Glutamatergic neuron (in vitro differentiated cells): ENCODE results near the gene APH1B. TPM values are rescaled to one million over a fixed set of nuclear protein-coding genes. Genes with fewer than 3 reads are reported as not detected.

ENCODE experiments used
- DNase-seq: peaks from one replicate; pipeline ENCODE4 v3.0.0; 2022
- H3K27ac Mint-ChIP-seq: one replicate; pipeline ENCODE4 v1.8.0; 2020; ENCODE audit warnings: mild to moderate bottlenecking, mixed read lengths, inconsistent platforms; ENCODE audit not compliant: unreplicated experiment
- H3K27me3 Mint-ChIP-seq: one replicate; pipeline ENCODE4 v1.8.0; 2020; ENCODE audit warnings: mild to moderate bottlenecking, moderate library complexity, mixed read lengths, inconsistent platforms; ENCODE audit not compliant: unreplicated experiment
- H3K36me3 Mint-ChIP-seq: one replicate; pipeline ENCODE4 v1.8.0; 2020; ENCODE audit warnings: mild to moderate bottlenecking, mixed read lengths, inconsistent platforms; ENCODE audit not compliant: unreplicated experiment
- H3K4me1 Mint-ChIP-seq: one replicate; pipeline ENCODE4 v1.8.0; 2020; ENCODE audit warnings: mild to moderate bottlenecking, low read depth, mixed read lengths, inconsistent platforms; ENCODE audit not compliant: unreplicated experiment
- H3K4me3 Mint-ChIP-seq: one replicate; pipeline ENCODE4 v1.8.0; 2020; ENCODE audit warnings: mild to moderate bottlenecking, mixed read lengths, inconsistent platforms; ENCODE audit not compliant: unreplicated experiment
- H3K9me3 Mint-ChIP-seq: one replicate; pipeline ENCODE4 v1.8.0; 2020; ENCODE audit warnings: mild to moderate bottlenecking, moderate library complexity, mixed read lengths, inconsistent platforms; ENCODE audit not compliant: unreplicated experiment
- total RNA-seq: library from RNA; stranded (reverse); fragmentation: NEBNext Ultra II Directional; extraction: Animal tissue kit (Norgen Biotek cat#: 25700); gene quantifications from one replicate; pipeline ENCODE4 v1.2.1, GENCODE V29; 2021; ENCODE audit not compliant: unreplicated experiment
- TF ChIP-seq, protein P1 (sequence below): fragments of 200-600 bp; sonication (generic); IDR thresholded peaks from one replicate; pipeline ENCODE4 v1.5.0; 2021; ENCODE audit not compliant: partially characterized antibody, unreplicated experiment

The APH1B gene
- total RNA-seq, 1 donor from 2014 or later: 27.8 TPM

DNA sequence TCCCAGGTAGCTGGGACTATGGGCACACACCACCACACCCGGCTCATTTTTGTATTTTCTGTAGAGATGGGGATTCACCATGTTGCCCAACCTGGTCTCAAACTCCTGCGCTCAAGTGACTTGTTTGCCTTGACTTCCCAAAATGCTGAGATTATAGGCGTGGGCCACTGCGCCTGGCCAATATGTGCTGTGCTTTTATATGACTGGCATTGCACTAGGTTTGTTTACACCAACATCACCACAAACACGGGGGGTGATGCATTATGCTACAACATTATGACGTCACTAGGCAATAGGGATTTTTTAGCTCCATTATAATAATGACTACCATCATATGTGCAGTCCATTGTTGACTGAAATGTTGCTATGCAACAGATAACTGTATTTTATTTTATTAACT lies 6.9 kb downstream of the APH1B start:
- H3K9me3 Mint-ChIP-seq: no peaks in the 10 kb centered on the region
- no peak for DNase-seq
- H3K36me3 Mint-ChIP-seq: no peaks in the 10 kb centered on the region
- H3K27me3 Mint-ChIP-seq: no peaks in the 10 kb centered on the region
- no peak overlapping the region for H3K4me3 Mint-ChIP-seq
- TF ChIP-seq, protein P1, sequence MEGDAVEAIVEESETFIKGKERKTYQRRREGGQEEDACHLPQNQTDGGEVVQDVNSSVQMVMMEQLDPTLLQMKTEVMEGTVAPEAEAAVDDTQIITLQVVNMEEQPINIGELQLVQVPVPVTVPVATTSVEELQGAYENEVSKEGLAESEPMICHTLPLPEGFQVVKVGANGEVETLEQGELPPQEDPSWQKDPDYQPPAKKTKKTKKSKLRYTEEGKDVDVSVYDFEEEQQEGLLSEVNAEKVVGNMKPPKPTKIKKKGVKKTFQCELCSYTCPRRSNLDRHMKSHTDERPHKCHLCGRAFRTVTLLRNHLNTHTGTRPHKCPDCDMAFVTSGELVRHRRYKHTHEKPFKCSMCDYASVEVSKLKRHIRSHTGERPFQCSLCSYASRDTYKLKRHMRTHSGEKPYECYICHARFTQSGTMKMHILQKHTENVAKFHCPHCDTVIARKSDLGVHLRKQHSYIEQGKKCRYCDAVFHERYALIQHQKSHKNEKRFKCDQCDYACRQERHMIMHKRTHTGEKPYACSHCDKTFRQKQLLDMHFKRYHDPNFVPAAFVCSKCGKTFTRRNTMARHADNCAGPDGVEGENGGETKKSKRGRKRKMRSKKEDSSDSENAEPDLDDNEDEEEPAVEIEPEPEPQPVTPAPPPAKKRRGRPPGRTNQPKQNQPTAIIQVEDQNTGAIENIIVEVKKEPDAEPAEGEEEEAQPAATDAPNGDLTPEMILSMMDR: no peak
- no peaks in the 10 kb centered on the region for H3K4me1 Mint-ChIP-seq
- H3K27ac Mint-ChIP-seq: no peak overlapping the region

DNA sequence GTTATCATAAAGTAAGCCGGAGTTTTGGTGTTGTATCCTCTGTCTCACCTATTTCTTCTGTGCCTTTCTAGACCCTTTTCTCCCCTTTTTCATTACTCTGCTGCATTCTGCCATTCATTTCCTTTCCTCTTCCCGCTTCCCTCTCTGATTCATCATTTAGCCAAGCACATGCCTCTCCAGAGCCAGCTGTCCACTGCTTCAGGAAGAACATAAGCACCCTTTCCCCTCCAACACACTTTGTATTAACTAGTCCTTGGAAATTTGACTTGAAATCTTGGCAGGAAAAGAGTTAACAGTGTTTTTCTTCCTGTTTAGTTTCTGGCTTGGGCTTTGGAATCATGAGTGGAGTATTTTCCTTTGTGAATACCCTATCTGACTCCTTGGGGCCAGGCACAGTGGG lies 9.7 kb downstream of the APH1B start:
- TF ChIP-seq, protein P1: no peak
- no peak overlapping the region for H3K4me3 Mint-ChIP-seq
- no peaks in the 10 kb centered on the region for H3K4me1 Mint-ChIP-seq
- no peaks in the 10 kb centered on the region for H3K9me3 Mint-ChIP-seq
- DNase-seq: no peak
- no peaks in the 10 kb centered on the region for H3K27me3 Mint-ChIP-seq
- no peaks in the 10 kb centered on the region for H3K36me3 Mint-ChIP-seq
- no peak overlapping the region for H3K27ac Mint-ChIP-seq

DNA sequence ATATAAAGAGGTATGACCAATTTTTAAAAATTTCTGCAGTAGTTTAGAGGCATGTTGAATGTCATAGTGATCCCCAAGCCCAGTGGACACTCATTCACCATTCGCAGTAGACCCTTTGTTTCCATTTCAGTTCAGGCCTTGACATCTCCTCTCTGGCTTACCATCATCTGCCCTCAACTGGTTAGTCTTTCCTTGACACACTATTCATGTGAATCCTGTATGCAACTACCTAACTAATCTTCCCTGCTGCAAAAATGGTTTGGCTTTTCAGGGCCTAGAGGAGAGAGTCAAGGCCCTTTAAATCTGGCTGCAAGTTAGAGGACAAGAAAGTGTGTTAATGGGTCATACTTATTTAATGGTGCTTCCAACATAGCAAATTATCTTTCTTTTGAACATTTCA lies 10.9 kb downstream of the APH1B start:
- TF ChIP-seq, protein P1: no peak
- DNase-seq: no peak
- Mint-ChIP-seq H3K4me1 (no peaks in the 10 kb centered on the region), H3K9me3 (no peaks in the 10 kb centered on the region), H3K27me3 (no peaks in the 10 kb centered on the region), H3K36me3 (no peaks in the 10 kb centered on the region), H3K4me3 (no peak overlapping the region), H3K27ac (no peak overlapping the region)

DNA sequence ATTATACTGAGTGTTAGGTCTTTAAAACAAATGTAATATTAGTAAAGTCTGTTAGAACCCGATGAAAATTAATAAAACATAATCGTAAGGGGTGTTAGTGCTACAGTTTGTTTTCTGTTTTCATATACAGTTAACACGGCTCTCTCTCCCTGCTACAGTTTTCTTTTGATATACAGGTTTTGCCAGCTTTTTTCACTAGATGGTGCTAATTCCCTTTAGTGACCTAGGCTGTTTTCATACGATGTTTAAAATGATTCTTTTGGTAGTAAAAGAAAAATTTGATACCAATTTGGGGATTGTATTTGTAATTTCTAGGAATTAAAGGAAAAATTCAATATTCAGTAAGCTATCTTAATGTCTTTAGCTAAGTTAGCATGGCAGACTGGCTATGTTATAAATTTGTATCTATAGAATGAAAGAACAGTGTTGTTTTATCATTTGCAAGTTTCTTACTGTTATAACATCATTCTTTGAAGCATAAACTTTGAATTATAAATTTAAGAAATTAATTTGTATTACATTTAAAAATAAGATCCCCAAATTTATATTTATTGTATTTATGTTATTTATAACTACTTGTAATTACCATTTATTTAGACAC lies 11.5 kb downstream of the APH1B start:
- no peaks in the 10 kb centered on the region for H3K4me1 Mint-ChIP-seq
- no peaks in the 10 kb centered on the region for H3K9me3 Mint-ChIP-seq
- H3K27ac Mint-ChIP-seq: no peak overlapping the region
- no peaks in the 10 kb centered on the region for H3K36me3 Mint-ChIP-seq
- TF ChIP-seq, protein P1: no peak
- no peaks in the 10 kb centered on the region for H3K27me3 Mint-ChIP-seq
- no peak for DNase-seq
- no peak overlapping the region for H3K4me3 Mint-ChIP-seq

DNA sequence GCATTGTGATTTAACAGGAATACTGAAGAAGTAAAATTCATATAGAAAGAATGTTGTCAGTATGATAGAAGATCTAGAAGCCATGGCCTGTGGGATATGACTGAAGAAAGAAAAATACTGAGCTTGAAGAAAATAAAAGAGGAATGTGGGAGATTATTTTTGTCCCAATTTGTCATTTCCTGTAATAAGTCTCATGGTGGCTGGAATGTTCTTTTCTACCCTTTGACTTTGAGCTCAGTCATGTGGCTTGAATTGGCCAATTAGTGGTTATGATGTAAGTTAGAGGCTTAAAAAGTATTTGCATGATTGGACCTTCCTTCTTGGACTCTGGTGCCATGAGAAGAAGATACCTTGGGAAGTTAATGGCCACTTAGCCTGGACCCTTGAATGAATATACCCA lies 14.1 kb downstream of the APH1B start:
- H3K4me3 Mint-ChIP-seq: no peak overlapping the region
- no peak for DNase-seq
- H3K36me3 Mint-ChIP-seq: peaks cover 5% of the 10 kb centered on the region
- no peaks in the 10 kb centered on the region for H3K9me3 Mint-ChIP-seq
- H3K27me3 Mint-ChIP-seq: no peaks in the 10 kb centered on the region
- no peaks in the 10 kb centered on the region for H3K4me1 Mint-ChIP-seq
- H3K27ac Mint-ChIP-seq: no peak overlapping the region
- TF ChIP-seq, protein P1: no peak
